Measurements from ENCODE around the gene CPNE2.
A peak's percentile ranks its signal among the peaks of the same experiment; 100 is the strongest.
"Not testable (repeated sequence)": the region's sequence is repeated elsewhere in the genome, so short reads cannot be mapped to it uniquely, and the experiment has no call there.

Gene CPNE2

DNA sequence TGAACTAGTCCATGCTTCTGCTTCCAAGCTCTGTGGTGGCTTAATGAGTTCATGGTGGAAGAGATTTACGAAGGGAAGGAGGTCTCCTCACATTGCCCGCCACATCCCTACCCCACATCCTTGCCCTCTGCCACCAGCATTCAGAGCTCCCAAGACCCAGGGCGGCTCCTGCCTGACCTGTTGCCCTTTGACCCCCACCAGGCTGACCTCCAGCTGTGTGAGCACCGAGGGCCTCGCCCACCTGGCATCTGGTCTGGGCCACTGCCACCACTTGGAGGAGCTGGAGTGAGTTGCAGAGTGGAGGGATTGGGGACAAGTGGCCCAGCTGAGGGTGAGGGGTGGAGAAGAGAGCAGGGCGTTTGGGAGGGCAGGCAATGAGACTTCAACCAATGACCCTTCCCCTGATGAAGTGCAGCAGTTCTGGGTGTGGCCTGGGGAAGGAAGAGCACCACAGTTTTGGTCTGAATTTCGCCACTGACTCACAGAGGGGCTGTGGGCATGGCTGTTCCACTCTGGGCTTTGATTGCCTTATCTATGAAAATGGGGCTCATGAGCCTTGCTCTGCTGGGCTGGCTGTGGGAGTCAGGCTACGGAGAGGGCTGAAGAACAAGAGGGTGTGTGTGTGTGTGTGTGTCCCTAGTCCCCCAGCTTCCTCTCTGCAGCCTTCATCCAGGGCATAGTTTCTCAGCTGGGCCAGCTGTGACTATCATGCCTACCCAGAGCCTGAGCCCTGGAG lies 22.6 kb upstream of the CPNE2 start:
- peak; percentile 46 for DNase-seq

DNA sequence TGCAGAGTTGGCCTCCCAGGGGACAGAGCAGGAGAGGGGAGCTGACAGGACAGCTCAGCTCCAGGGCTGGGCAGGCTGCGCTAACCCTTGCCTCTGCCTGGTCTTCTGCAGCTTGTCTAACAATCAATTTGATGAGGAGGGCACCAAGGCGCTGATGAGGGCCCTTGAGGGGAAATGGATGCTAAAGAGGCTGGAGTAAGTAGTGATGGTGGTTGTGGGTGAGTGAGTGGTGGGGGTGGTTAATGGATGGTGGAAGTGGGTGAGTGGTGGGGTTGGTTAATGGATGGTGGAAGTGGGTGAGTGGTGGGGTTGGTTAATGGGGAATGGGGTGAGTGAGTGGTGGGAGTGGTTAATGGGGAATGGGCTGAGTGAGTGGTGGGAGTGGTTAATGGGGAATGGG lies 22.0 kb upstream of the CPNE2 start:
- DNase-seq, result no peak

DNA sequence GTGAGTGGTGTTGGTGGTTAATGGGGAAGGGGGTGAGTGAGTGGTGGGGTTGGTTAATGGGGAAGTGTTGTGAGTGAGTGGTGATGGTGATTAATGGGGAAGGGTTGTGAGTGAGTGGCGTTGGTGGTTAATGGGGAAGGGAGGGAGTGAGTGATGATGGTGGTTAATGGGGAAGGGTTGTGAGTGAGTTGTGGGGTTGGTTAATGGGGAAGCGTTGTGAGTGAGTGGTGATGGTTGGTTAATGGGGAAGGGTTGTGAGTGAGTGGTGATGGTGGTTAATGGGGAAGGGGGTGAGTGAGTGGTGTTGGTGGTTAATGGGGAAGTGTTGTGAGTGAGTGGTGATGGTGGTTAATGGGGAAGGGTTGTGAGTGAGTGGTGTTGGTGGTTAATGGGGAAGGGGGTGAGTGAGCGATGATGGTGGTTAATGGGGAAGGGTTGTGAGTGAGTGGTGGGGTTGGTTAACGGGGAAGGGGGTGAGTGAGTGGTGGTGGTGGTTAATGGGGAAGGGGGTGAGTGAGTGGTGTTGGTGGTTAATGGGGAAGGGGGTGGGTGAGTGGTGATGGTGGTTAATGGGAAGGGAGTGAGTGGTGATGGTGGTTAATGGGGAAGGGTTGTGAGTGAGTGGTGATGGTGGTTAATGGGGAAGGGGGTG lies 21.2 kb upstream of the CPNE2 start:
- not testable (repeated sequence) for DNase-seq

DNA sequence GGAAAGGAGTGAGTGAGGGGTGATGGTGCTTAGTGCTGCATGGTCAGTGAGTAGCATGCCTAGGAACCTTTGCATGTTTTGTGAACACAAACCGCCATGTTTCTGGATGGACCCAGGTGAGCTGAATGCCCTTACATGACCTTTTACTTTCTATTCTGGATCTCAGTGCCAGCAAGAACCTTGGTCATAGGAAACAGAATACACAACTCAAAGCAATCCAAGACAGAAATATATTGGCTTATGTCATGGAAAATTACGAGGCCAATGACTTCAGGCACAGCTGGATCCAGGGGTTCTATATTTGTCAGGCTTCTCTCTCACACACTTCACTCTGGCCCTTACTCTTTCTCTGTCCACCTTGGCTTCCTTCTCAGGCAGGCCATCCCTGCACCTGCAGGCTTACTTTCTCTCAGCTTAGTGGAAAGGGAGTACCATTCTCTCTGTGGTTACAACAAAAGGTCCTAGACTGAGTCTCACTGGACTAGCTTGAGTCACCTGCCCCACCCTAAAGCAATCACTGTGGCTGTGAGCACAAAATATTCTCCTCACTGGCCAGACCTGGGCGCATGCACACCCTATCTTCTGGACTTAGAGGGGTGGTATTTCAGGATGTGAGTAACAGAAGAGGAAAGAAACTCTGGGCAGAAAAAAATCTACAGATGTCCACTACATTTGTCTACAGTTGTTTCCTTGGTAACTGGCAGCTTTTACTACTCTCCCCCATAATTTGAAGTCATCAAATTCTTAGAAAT lies 20.4 kb upstream of the CPNE2 start:
- DNase-seq, result no peak

DNA sequence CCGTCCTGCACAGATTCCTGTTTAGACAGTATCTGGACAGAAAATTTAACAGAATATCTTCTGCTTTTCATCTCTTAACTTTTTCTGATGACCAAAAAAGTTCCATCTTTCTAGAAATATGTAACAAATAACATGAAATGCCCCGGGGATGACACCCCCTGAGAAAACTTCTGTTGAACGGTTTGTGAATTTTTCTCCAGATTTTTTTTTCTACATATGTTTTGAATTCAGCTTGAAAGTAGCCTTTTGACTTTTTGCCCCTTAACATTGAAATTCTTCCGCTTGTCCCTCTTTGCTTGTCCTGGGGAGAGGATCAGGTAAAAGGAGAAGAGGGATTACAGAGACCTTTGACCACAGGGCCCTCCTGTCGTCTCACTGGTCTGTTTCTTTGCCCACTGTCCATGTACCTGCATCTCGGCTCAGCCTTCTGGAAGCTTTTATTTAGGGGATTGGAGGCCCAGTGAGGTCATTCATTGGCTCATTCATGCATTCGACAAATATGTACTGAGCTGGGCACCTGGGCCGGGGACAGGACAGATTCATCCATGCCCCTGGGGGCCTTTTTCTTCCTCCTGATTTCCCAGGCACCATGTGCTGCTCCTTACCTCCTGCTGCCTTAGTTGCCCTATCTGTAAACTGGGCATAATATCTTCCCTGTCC lies 19.6 kb upstream of the CPNE2 start:
- no peak for DNase-seq

DNA sequence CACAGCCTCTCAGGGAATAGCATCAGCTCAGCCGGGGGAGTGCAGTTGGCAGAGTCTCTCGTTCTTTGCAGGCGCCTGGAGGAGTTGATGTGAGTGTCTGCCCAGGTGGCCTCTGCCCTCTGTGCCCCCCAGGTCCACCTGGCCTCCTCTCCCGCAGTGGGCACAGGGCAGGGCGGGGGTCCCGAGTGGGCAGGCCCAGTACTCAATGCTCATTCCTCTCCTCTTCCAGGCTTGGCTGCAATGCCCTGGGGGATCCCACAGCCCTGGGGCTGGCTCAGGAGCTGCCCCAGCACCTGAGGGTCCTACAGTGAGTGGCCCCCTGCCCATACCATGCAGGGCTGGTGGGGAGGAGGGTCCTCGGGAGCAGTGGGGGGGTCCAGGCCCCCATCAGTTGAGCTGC lies 14.7 kb upstream of the CPNE2 start:
- DNase-seq, result no peak

DNA sequence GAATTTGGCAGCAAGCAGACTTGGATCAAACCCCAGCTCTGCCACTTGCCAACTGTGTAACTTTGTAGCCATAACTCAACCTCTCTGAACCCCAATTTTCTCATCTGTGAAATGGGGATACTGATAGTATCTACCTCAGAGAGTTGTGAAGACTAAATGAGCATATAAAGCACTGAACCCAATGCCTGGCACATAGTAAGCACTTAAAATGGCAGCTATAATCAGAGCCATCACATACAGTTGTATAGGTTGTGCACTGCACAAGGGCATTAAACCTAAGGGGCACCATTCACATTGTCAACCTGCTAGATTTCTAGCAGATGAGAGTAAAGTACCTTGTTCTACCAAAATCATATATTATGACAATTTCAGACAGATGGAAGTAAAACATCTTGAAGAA lies 10.6 kb upstream of the CPNE2 start:
- DNase-seq, result no peak

DNA sequence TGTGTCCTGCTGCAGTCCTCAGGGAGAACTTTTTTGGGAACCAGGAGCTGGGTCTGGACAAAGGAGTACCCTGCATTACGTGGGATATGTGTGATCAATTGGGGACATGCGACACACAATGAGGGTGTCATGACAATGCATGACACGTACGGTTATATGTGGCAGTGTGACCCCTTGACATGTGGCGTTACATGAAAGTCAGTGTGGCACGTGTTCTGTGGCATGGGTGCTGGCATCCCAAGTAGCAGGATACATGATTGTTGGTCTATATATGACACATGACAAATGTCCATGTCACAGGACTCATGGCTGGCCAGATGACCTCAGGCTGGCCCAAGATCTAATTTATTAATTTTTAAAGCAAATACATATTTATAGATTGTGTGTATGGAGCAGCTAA lies 9.7 kb upstream of the CPNE2 start:
- DNase-seq, result no peak

DNA sequence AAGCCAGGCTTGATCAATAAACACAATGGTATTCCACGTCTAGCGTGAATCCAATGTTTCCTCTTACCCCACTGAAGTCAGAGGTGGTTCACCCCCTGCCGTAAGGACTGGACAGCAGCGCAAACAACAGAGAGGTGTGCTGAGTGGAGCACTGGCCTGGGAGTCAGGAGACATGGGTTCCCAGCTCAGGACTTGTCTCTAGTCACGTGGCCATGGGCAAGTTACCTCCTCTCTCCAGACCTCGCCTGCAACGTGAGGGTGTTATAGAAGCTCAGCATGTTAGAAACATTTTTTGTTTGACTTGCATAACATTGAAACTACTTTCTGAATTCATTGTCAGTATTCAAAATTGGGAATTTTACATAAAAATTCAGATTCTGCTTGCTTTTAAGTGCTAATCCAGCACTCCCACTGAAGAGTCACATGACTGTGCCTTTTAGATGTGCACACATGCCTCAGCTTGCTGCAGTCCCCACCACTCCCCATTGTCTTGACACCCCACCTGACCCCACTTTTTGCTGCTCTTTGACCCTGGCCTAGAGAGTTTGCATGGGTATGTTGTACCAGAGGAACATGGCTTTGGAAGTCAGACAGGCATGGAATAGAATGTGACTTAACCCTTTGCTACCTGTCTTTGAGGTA lies 8.8 kb upstream of the CPNE2 start:
- no peak for DNase-seq

DNA sequence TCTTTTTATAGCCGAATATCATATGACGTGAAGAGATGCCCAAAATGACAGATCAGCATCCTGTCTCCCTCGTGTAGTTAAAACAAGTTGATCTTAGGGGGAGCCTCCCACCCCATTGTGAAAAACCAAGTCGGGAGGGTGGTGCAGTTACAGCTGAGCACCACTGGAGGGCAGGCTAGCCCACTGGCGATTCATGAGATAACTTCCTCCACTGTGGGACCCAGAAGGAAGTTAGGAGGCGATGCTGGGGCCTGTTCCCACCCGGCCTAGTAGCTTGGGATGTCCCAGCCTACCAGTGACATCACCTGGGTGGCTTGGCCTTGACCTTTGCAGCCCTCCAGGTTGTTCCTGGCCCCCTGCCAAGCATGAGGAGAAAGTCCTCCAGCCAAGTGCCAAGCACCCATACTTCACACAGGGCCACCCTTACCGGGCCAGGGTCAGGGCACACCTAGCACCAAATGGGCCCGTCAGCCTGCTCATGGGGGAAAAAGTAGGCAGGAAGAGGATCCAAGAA lies 8.1 kb upstream of the CPNE2 start:
- peak; percentile 88 for DNase-seq

DNA sequence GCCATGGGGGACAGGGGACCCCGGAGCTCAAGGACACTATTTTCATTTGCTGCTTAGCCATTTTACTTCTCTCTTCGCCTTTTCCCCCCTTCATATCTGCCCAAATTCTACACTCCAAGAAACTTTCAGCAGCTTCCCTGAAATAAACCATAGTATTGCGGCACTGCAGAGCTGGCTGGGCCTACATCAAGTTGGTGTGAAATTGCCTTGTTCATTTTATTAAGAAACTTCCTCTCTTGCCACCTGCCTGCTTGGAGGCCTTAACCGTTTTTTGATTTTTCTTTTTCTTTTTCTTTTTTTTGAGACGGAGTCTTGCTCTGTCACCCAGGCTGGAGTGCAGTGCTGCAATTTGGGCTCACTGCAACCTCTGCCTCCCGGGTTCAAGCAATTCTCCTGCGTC lies 7.4 kb upstream of the CPNE2 start:
- peak; percentile 43 for DNase-seq

DNA sequence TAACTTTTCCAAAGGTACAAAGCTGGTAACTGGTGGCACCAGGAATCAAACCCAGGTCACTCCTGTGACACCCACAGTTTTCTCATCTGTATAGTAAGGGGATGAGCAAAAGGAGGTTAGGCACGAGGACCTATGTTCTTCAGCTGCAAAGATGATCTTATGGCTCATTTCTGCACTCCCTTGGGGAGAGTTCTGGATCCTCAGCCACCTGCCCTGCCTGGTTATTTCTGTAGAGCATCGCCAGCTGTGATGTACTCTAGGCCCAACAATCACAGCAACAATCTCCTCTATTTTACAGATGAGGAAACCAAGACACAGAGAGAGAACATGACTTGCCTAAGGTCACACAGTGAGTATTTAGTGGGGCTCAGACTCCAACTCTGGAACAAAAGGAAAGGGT lies 5.4 kb upstream of the CPNE2 start:
- DNase-seq, result no peak

DNA sequence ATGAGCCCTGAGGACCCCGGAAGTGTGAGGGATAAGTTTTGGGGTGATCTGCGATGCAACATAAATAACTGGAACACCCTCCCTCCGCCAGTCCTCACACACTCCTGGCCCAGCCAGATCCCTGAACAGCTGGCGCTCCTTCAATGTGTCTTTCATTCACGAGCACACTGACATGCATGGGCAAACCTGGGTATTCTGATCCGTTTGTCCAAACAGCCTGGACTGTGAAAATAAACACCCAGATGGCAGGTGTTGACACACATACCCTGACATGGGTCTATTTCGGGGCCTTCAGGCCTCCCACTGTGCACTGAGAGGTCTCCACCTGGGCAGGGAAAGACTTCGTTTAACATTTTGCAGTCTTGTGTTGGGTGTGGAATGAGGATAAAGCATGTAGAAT lies 3.0 kb upstream of the CPNE2 start:
- DNase-seq, result no peak

DNA sequence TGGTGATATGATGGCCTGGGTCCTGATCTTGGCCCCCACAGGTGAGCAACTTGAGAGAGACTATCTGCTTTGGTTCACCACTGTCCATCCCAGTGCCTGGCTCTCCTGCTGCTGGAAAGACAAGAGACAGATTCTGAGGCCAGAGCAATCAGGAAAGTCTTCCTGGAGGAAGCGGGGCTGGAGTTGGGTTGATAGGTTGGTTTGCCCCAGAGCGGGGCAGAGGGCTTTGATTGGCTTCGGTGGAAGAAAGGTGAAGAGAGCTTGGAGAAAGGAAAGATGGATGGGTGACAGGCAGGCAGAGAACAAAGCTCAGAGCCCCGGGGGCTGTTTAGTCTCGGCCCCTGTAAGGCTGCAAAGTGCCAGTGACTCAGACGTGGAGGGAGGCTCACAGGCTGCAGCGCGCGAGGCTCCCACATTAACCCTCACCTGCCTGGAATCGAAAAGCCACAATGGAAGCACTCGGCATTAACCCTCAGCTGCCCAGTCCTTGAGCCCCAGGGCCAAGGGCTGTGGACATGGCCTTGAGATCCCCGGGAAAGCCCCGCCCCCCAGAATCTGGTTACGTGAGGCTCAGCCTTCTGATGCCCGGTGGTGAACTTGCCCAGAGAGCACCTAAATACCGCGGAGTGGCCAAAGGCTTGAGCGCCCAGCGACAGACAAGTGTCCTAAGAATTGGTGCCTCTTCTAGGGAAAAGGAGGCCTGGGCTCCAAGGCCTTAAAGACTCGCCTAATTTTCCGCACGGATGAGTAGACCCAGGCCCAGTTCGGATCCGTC lies 996 bp upstream of the CPNE2 start:
- DNase-seq, result no peak

DNA sequence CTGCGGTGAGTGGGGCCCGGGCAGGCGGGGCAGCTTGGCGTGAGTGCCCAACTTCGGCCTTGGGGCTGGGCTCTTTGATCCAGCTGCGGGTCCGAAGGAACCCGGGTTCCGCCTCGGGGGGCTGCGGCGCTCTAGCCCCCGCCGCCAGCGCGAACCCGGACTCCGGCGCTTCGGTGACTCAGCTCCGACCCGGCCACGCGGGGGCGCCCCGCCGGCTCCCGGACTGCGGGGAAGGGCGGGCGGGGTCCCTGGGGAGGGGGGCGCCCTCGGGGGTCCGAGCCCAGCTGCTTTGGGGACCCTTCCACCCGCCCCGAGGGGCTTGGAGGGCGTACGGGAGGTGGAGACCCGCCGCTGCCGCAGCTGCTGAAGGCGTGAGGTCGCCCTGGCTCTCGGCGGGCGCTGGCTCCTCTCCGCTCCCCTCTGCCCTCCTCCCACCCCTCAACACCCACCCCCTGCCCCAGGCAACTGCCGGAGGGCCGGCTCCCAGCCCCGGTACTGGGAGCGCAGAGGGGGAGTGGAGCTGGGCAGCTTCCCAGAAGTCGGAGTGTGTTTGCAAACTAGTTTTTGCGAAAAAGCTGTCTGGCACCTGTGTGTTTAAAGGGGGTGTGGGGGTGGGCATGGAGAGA lies 516 bp downstream of the CPNE2 start:
- no peak for DNase-seq

DNA sequence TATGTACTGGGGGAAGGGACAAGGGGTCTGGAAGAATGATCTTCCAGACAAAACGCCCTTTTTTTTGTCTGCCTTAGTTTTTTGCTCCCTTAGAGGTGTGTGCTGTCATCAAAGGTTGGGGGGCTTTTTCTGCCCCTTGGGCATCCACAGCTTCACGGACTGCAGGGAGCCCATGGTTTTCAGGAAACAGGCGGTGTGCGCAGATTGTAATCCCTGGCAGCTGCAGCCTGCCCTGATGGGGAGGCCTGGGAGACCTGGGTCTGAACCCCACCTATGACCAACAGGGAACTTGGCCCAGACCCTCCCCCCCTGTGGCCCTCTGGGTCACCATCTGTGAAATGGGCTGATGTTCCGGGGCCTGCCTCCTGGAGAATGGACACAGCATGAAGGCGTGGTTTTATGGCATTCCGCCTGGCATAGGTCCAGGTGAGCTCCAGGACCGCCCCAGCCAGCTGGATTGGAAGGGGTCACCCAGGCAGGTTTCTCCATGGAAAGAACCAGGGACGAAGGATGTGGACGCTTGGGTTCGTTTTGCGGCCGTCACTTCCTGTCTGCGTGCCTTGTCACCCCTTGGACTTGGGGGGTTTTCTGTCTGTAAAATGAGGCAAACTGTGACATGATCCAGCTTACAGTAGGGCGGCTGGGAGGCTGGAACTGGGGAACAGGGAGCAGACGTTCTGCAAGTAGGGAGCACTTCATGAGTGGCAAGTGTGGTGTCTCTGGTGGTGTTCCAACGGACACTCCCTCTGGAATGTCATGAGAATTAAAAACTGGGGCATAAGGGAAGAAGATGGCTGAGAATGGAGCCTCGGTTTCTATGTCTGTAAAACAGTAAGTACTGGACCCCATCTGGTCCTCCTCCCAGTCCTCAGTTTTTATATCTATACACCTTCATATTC lies 1.5 kb downstream of the CPNE2 start:
- DNase-seq, result no peak

DNA sequence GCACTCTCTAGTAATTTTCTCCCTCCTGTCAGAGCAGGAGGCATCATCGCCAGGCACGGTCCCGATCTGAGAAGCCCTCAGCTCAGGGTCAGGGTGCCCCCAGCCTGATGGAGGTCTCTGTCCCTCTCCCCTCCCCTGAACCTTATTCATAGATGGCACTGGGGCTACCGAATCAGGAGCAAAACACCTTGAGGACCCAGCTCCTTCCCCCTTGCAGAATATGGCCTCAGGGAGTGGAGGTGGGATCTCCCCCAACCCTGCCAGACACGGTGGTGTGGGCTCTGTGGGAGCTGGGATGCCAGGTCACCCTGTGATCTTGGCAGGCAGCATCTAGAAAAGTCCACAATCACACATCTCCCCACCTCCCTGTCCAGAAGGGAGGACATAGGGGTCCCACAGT lies 2.5 kb downstream of the CPNE2 start:
- no peak for DNase-seq

DNA sequence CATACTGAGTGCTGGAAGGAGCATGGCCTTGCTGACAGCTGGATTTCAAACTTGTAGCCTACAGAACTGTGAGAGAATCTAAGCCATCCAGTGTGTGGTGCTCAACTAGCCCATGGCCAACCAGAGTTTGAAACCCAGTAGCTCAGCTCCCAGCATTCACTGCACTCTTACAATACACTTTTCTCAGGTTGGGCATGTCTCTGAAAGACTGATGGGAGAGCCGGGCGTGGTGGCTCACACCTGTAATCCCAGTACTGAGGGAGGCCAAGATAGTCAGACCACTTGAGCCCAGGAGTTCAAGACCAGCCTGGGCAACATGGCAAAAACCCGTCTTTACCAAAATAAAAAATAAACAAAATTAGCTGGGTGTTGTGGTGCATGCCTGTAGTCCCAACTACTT lies 3.8 kb downstream of the CPNE2 start:
- DNase-seq, result no peak

DNA sequence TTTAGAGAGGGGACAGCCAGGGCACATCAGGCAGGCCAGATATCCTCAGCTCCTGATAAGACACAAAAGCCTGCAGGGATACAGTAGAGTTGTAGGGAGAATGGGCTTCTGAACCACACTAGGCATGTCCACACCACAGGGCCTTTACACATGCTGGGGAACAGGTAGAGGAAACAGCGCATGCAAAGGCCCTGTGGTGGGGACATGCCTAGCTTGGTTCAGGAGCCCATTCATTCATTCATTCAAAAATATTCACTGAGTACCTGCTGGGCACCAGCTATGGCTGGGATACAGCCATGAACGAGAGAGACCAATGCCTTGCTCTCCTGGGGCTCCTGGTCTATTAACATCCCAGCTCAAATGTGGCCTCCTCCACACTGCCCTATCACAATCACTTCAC lies 4.4 kb downstream of the CPNE2 start:
- DNase-seq, result no peak

DNA sequence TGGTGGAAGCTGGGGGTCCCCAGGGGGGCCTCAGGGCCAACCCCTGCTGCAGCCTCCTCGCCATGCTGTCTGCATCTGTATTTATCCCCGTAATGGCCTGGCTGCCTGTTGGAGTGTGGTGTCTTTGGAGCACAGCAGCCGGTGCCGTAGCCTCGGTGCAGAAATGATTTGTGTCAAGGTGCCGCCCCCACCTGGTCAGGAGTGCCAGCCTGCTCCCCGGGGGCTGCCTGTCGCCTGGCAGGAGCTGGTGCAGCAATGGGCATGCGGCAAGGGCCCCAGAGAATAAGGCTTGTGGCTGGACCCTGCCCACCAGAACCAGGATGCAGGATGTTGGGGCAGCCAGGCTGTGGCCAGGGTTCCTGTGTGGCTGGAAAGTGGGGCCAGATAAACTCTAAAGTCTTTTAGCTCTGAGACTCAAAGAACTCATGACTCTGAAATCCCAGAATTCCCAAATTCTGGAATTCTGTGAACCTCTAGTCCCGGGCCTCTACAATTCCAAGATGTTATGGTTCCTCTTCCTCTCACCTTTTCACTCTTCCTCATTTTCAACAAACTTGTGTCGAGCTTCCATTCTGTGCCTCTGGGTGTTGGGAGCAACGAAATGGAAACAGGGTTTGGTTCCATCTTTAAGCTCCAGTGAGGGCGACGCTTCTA lies 5.9 kb downstream of the CPNE2 start:
- DNase-seq, result no peak
